Measurements from ENCODE around the gene DOK4.

The DOK4 gene

DNA sequence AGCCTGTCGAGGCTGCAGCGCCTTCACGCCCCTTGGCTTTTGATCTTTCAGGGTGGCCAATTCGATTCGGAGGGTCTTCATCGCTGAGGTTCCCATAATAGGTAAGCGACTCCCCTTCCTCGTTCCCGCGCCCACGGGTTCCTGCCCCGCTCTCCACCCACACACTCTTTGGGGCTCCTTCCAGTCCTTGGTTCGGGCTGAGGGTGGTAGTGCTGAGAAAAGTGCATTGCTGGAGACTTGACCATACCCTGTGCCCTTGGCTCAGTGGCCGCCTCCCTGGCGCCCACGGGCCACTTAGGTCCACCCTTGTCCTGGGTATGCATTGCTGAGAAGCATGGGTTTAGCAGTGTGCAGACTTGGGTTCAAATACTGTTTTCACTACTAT is 23.3 kb downstream of the DOK4 start:
- no peak for FAIRE-seq
- no peak for DNase-seq (ENCODE audit: insufficient read length, low spot score)
- TF ChIP-seq, protein P1, sequence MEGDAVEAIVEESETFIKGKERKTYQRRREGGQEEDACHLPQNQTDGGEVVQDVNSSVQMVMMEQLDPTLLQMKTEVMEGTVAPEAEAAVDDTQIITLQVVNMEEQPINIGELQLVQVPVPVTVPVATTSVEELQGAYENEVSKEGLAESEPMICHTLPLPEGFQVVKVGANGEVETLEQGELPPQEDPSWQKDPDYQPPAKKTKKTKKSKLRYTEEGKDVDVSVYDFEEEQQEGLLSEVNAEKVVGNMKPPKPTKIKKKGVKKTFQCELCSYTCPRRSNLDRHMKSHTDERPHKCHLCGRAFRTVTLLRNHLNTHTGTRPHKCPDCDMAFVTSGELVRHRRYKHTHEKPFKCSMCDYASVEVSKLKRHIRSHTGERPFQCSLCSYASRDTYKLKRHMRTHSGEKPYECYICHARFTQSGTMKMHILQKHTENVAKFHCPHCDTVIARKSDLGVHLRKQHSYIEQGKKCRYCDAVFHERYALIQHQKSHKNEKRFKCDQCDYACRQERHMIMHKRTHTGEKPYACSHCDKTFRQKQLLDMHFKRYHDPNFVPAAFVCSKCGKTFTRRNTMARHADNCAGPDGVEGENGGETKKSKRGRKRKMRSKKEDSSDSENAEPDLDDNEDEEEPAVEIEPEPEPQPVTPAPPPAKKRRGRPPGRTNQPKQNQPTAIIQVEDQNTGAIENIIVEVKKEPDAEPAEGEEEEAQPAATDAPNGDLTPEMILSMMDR (IDR thresholded peaks at IDR 0.05; ENCODE audit: insufficient read depth, missing control alignments) = no peak

DNA sequence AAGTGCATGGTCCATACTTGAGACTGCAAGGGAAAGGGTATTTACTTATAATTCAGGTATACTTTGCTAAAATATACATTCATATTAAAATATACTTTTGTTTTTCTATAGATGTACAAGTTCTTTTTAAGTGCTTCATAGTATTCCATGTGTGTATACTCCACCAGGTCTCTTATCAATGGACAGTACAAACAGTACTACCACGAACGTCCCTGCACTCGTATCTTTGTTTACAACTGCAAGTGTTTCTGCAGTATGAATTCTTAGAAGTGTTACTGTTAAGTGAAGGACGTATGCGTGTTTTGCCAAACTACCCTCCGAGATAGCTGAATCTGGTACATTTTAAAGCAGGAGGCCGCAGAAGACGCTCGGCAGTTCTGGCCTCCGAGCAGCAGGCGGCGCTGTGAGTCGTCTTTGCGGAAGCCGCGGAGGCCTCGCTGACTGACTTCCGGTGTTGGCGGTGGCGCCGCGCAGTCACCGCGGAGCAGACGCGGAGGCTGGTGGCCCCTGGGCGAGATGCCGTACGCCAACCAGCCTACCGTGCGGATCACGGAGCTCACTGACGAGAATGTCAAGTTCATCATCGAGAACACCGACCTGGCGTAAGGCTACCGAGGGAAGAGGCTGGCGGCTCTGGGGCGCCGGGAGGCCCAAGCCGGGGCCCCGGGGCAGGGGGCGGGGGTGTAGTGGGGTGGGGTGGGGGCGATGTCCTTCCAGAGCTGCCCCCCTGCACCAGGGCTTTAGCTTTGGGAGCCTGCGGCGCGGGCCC is 23.9 kb downstream of the DOK4 start, which contains the start of gene POLR2C:
Gene POLR2C, plus strand, starts transcription at position 471 of the 769 bp plus-strand sequence. Its CDS starts 46 bp downstream, at position 517.
- DNase-seq (ENCODE audit: insufficient read length, low spot score) (peak; percentile 47), FAIRE-seq (no peak)
- TF ChIP-seq, protein P1 (IDR thresholded peaks at IDR 0.05; ENCODE audit: insufficient read depth, missing control alignments) = peak; percentile 89

DNA sequence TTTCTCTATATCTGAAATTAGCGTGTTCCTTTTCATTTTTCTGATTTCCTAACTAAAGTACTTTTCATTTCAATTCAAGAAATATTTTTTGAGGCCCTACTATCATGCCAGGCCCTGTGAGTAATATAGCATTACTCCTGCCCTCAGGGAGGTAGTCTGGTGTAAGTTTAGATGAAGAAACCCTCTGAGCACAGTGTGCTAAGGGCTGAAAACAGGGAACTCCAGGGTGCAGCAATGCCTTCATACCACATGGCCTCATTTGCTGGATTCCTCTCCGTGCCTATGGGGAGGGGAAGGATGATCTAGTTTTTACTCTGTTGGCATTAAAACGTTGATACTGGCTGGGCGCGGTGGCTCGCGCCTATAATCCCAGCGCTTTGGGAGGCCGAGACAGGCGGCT is 34.3 kb downstream of the DOK4 start:
- DNase-seq (ENCODE audit: insufficient read length, low spot score) (no peak), FAIRE-seq (no peak)
- TF ChIP-seq, protein P1 (IDR thresholded peaks at IDR 0.05; ENCODE audit: insufficient read depth, missing control alignments) = no peak

DNA sequence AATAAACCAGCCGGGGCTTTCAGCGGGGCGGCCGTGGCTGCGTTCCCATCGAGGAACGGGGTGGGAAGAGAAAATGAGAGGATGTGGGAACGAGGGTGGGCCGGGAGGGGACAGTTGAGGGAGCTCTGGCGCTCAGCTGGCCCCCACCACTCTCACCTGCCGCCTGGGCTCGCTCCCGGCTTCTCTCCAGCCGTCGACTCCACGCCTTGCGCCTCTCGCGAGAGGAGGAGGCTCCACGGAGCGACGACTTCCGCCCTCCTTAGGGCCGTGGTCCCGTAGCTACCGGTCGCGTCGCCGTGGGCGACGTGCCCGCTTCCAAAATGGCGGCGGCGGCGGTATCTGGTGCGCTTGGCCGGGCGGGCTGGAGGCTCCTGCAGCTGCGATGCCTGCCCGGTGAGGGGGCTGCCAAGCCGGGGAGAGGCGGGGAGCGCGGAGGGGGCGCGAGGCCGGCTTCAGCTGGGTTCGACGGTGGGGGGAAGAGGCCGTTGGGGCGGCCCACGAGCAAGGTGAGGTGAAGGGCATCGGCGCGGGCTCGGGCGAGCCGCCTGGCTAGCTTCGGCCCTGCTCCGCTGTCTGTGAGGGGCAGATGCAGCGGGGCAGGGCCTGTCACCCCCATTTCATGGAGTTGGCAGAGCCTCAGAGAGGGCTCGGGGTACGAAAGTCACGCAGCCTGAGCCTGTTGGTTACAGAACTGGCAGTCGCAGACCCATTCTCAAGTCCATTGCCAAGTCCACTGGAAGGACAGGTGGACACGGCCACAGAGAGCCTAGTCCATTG is 38.9 kb downstream of the DOK4 start, which contains the start of the genes CIAPIN1 and COQ9:
Gene CIAPIN1, minus strand, starts transcription at position 200 of the 777 bp plus-strand sequence. CDS start 6,457 bp downstream, outside the sequence.
Gene COQ9, plus strand, starts transcription at position 294 of the 777 bp plus-strand sequence. Its CDS starts 27 bp downstream, at position 321.
- TF ChIP-seq, protein P1 (IDR thresholded peaks at IDR 0.05; ENCODE audit: insufficient read depth, missing control alignments) = no peak
- FAIRE-seq (no peak), DNase-seq (ENCODE audit: insufficient read length, low spot score) (peak; percentile 47)

DNA sequence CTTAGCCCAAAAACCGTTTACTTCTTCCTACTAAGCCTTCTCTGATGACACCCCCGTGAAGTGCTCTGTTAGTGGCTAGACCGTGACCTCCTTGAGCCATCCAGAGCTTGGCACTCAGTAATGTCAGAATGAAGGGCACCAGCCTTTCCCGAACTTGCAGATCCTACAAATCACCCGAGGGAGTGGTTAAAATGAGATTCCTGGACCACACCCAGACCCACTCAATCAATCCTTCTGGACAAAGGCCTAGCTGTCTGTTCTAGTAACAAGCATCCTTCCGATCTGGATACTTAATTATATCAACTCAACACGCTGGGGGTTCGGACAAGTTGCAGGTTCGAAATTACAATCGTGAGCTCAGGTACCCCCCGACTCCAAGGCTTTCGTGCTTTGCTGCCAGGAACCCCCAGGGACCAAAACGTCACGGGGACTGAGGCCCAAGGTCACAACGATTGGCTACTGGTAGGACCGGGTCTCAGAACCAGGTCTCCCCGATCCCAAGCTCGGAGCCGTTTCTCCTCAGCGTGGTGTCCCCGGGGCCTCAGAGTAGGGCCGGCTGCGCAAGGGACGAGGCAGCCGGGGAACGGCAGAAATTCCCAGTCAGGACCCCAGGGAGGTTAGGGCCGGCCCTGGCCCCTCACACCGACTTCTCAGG is 39.6 kb downstream of the DOK4 start:
- FAIRE-seq (no peak), DNase-seq (ENCODE audit: insufficient read length, low spot score) (no peak)
- TF ChIP-seq, protein P1 (IDR thresholded peaks at IDR 0.05; ENCODE audit: insufficient read depth, missing control alignments) = no peak

DNA sequence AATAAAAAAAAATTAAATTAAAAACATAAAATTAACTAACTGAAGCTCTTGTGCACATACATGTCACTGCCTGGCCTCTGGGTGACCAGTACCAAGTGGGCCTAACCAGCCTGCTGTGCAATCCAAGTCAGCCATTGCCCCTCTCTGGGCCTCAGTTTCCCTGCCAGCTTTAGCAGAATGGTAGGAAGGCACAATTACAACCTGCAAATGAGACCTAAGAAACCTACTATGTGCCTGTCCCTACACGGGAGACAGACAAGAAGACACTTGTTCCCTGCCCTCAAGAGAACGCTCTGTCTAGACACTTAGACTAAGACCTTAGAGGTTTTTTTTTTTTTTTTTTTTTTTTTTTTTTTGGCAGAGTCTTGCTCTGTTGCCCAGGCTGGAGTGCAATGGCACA is 40.8 kb downstream of the DOK4 start:
- no peak for DNase-seq (ENCODE audit: insufficient read length, low spot score)
- FAIRE-seq = no peak
- TF ChIP-seq, protein P1 (IDR thresholded peaks at IDR 0.05; ENCODE audit: insufficient read depth, missing control alignments) = no peak

All from D721Med (cell line).